Right ventricle myocardium superior (tissue), 1 donor: ENCODE results near the gene PPARA. TPM values are rescaled to one million over a fixed set of nuclear protein-coding genes. Genes with fewer than 3 reads are reported as not detected.

ENCODE experiments used
- ATAC-seq: fragments of 200-7000 bp; cut with Tn5 transposase; one replicate; pipeline ENCODE4 v1.9.1; 2020; ENCODE audit warnings: mild to moderate bottlenecking; ENCODE audit not compliant: poor library complexity
- DNase-seq: peaks from one replicate; pipeline ENCODE4 v3.0.0-alpha.2; 2020
- intact Hi-C: fragments of 100-400 bp; cut with DNase I; formaldehyde crosslinking; loops from one replicate; pipeline ENCODE4 v1.11.2; 2022
- total RNA-seq: library from RNA; stranded (reverse); fragmentation: NEBNext Ultra II Directional; extraction: Animal tissue kit (Norgen Biotek cat#: 25700); gene quantifications from one replicate; pipeline ENCODE4 v1.2.1, GENCODE V29; 2021
- donor health status: DM: no; HTN: yes; CAD: no; lungs with severe emphysema.

PPARA gene
- total RNA-seq, 1 donor from 2014 or later, result 66.1 TPM

GRCh38 chr22:46149512-46150033, 753 bp upstream of the PPARA start:
- intact Hi-C loops, result loop anchor here (5.0 kb wide), 3 partner anchors 48 to 148 kb away; partner anchors contain the start of gene GTSE1
- DNase-seq (peak; percentile 82), ATAC-seq (peak; percentile 59)

GRCh38 chr22:46150655-46151477, 540 bp downstream of the PPARA start:
- DNase-seq (peak; percentile 63), ATAC-seq (peak; percentile 11)
- intact Hi-C loops, result loop anchor here (5.0 kb wide), 2 partner anchors 46 to 96 kb away; no protein-coding TSS in a partner anchor

- no peak for ATAC-seq
- intact Hi-C loops, result loop anchor here (5.0 kb wide), 2 partner anchors 43 to 93 kb away; no protein-coding TSS in a partner anchor
- DNase-seq, result no peak
Observed at GRCh38 chr22:46153930-46154329, 3.6 kb downstream of the PPARA start.

GRCh38 chr22:46156031-46156430, 5.7 kb downstream of the PPARA start:
- no peak for ATAC-seq
- intact Hi-C loops, result no loop called here

GRCh38 chr22:46158283-46158682, 8.0 kb downstream of the PPARA start:
- DNase-seq (no peak), ATAC-seq (no peak)
- intact Hi-C loops, result no loop called here

More at GRCh38 chr22:46156031-46156430, 5.7 kb downstream of the PPARA start:
- DNase-seq, result no peak

- no peak for ATAC-seq
- intact Hi-C loops, result no loop called here
- DNase-seq, result no peak
Observed at GRCh38 chr22:46159212-46159611, 8.9 kb downstream of the PPARA start.

- intact Hi-C loops, result no loop called here
- no peak for DNase-seq
- ATAC-seq, result no peak
Observed at GRCh38 chr22:46159777-46160176, 9.5 kb downstream of the PPARA start.

- DNase-seq (no peak), ATAC-seq (no peak)
- intact Hi-C loops, result no loop called here
Observed at GRCh38 chr22:46162285-46162684, 12.0 kb downstream of the PPARA start.

GRCh38 chr22:46162771-46163556, 12.6 kb downstream of the PPARA start:
- no peak for ATAC-seq
- DNase-seq, result no peak
- intact Hi-C loops, result no loop called here

GRCh38 chr22:46163557-46163888, 13.2 kb downstream of the PPARA start:
- no peak for ATAC-seq
- intact Hi-C loops, result no loop called here

GRCh38 chr22:46165977-46166376, 15.7 kb downstream of the PPARA start:
- DNase-seq (no peak), ATAC-seq (no peak)

More at GRCh38 chr22:46163557-46163888, 13.2 kb downstream of the PPARA start:
- DNase-seq, result no peak

GRCh38 chr22:46169628-46170027, 19.3 kb downstream of the PPARA start:
- intact Hi-C loops, result no loop called here
- ATAC-seq (no peak), DNase-seq (no peak)

More at GRCh38 chr22:46165977-46166376, 15.7 kb downstream of the PPARA start:
- intact Hi-C loops, result no loop called here

- DNase-seq (no peak), ATAC-seq (peak; percentile 13)
- intact Hi-C loops, result no loop called here
Observed at GRCh38 chr22:46171940-46172339, 21.6 kb downstream of the PPARA start.

- DNase-seq (peak; percentile 71), ATAC-seq (peak; percentile 84)
- intact Hi-C loops, result no loop called here
Observed at GRCh38 chr22:46172522-46173110, 22.3 kb downstream of the PPARA start.

- intact Hi-C loops, result no loop called here
- ATAC-seq, result peak; percentile 81
- DNase-seq, result no peak
Observed at GRCh38 chr22:46173152-46173551, 22.8 kb downstream of the PPARA start.

GRCh38 chr22:46175631-46176030, 25.3 kb downstream of the PPARA start:
- intact Hi-C loops, result no loop called here
- no peak for ATAC-seq
- DNase-seq, result no peak

GRCh38 chr22:46176508-46177003, 26.2 kb downstream of the PPARA start:
- ATAC-seq (no peak), DNase-seq (no peak)
- intact Hi-C loops, result no loop called here

- intact Hi-C loops, result no loop called here
- ATAC-seq, result no peak
- no peak for DNase-seq
Observed at GRCh38 chr22:46178755-46179505, 28.6 kb downstream of the PPARA start.
